CD14-positive monocyte (primary cell): ENCODE data around the gene WWOX. TPM values are rescaled to one million over a fixed set of nuclear protein-coding genes. Genes with fewer than 3 reads are reported as not detected.

Source experiments
- DNase-seq, 3 donors: peaks; one replicate each; pipeline ENCODE4 v3.0.0-alpha.2; 2011 to 2022
- H2AFZ ChIP-seq: 2 replicates; pipeline ENCODE4 v1.6.0; 2012; ENCODE audit warnings: mild to moderate bottlenecking, low read depth, low read length, inconsistent platforms; ENCODE audit not compliant: insufficient read depth, poor library complexity, severe bottlenecking
- H3K27ac ChIP-seq, 2 donors: 1 replicate in 1 of 2; 2 replicates in 1 of 2; pipeline ENCODE4 v1.5.1; 2012 to 2013; ENCODE audit warnings: low read length in 2 of 2, control low read depth in 1 of 2, inconsistent platforms in 1 of 2, low read depth in 1 of 2, mild to moderate bottlenecking in 1 of 2
- H3K27me3 ChIP-seq, 2 donors: one replicate each; pipeline versions ENCODE4 v1.6.0 to v1.6.1; 2011 to 2013; ENCODE audit warnings: low read length in 2 of 2; ENCODE audit not compliant: control insufficient read depth in 2 of 2, insufficient read depth in 2 of 2
- H3K36me3 ChIP-seq, 2 donors: replicated peaks in 1 of 2; 1 replicate in 1 of 2; 2 replicates in 1 of 2; pipeline versions ENCODE4 v1.5.1 to v1.6.1; 2012 to 2013; ENCODE audit warnings: low read length in 2 of 2, control low read depth in 1 of 2, inconsistent platforms in 1 of 2, mild to moderate bottlenecking in 1 of 2; ENCODE audit not compliant: insufficient read depth in 2 of 2, control insufficient read depth in 1 of 2
- H3K4me1 ChIP-seq, 2 donors: 1 replicate in 1 of 2; 2 replicates in 1 of 2; pipeline versions ENCODE4 v1.5.1 to v1.6.1; 2012 to 2013; ENCODE audit warnings: low read length in 2 of 2, control low read depth in 1 of 2, inconsistent platforms in 1 of 2, mild to moderate bottlenecking in 1 of 2, moderate library complexity in 1 of 2; ENCODE audit not compliant: insufficient read depth in 2 of 2, control insufficient read depth in 1 of 2
- H3K4me2 ChIP-seq: replicated peaks from 2 replicates; pipeline ENCODE3; 2012; ENCODE audit warnings: low read length, moderate library complexity, mild to moderate bottlenecking; ENCODE audit not compliant: poor library complexity, severe bottlenecking; ENCODE audit errors: extremely low read depth
- H3K4me3 ChIP-seq, 3 experiments: fragments of 200-600 bp in 1 of 3; sonication (generic) in 1 of 3; replicated peaks in 1 of 3; 1 replicate in 2 of 3; 2 replicates in 1 of 3; pipeline ENCODE4 v1.5.1; 2011 to 2013; ENCODE audit warnings: low read length in 3 of 3, mild to moderate bottlenecking in 3 of 3, control low read depth in 2 of 3, low read depth in 2 of 3, inconsistent platforms in 1 of 3, moderate library complexity in 1 of 3
- H3K79me2 ChIP-seq: 2 replicates; pipeline ENCODE4 v1.6.0; 2012; ENCODE audit warnings: mild to moderate bottlenecking, control low read depth, inconsistent platforms, low read length, moderate library complexity; ENCODE audit not compliant: insufficient read depth
- H3K9ac ChIP-seq: 2 replicates; pipeline ENCODE4 v1.6.0; 2017; ENCODE audit warnings: low read length, mild to moderate bottlenecking; ENCODE audit not compliant: insufficient read depth, poor library complexity, severe bottlenecking
- H3K9me3 ChIP-seq, 2 donors: replicated peaks in 1 of 2; 1 replicate in 1 of 2; 2 replicates in 1 of 2; pipeline versions ENCODE4 v1.5.1 to v1.6.1; 2012 to 2013; ENCODE audit warnings: low read length in 2 of 2, control low read depth in 1 of 2; ENCODE audit not compliant: control insufficient read depth in 1 of 2, insufficient read depth in 1 of 2
- H4K20me1 ChIP-seq: 2 replicates; pipeline ENCODE4 v1.6.0; 2012; ENCODE audit warnings: mild to moderate bottlenecking, low read length, control low read depth, moderate library complexity; ENCODE audit not compliant: insufficient read depth
- H3K27ac Mint-ChIP-seq, 7 donors: one replicate each; pipeline ENCODE4 v1.8.0; 2020; ENCODE audit warnings: mild to moderate bottlenecking in 7 of 7, mixed read lengths in 7 of 7, moderate library complexity in 6 of 7, inconsistent platforms in 2 of 7
- H3K27me3 Mint-ChIP-seq, 3 donors: one replicate each; pipeline ENCODE4 v1.8.0; 2021 to 2022; ENCODE audit warnings: low read depth in 3 of 3, mild to moderate bottlenecking in 3 of 3, mixed read lengths in 3 of 3, moderate library complexity in 3 of 3, inconsistent platforms in 1 of 3
- H3K36me3 Mint-ChIP-seq, 2 donors: one replicate each; pipeline ENCODE4 v1.8.0; 2020; ENCODE audit warnings: mixed read lengths in 2 of 2, inconsistent platforms in 1 of 2, mild to moderate bottlenecking in 1 of 2
- H3K4me1 Mint-ChIP-seq: one replicate; pipeline ENCODE4 v1.8.0; 2020; ENCODE audit warnings: mild to moderate bottlenecking, mixed read lengths
- H3K4me3 Mint-ChIP-seq, 2 donors: one replicate each; pipeline ENCODE4 v1.8.0; 2020; ENCODE audit warnings: mild to moderate bottlenecking in 2 of 2, mixed read lengths in 2 of 2, moderate library complexity in 1 of 2
- H3K9me3 Mint-ChIP-seq, 7 donors: one replicate each; pipeline ENCODE4 v1.8.0; 2020 to 2022; ENCODE audit warnings: mixed read lengths in 7 of 7, mild to moderate bottlenecking in 6 of 7, moderate library complexity in 6 of 7, inconsistent platforms in 2 of 7
- WGBS: methylation state at CpG from one replicate; pipeline ENCODE4 v1.1.5; 2013; ENCODE audit warnings: missing lambda C conversion rate; ENCODE audit not compliant: insufficient coverage; 5-methylcytosine and 5-hydroxymethylcytosine counted together
- intact Hi-C, 2 donors: fragments of 100-400 bp; cut with micrococcal nuclease; formaldehyde crosslinking; loops; one replicate each; pipeline versions ENCODE4 v1.15.0 to v1.15.1; 2023
- polyA plus RNA-seq, 3 donors: library from polyadenylated mRNA; depleted of rRNA in 1 of 3; unstranded in 2 of 3; stranded (reverse) in 1 of 3; fragments of 300-500 nt in 2 of 3; fragments of >200 nt in 1 of 3; fragmentation: Illumina TruSeq in 2 of 3; gene quantifications; 1 replicate in 2 of 3; 2 replicates in 1 of 3; pipeline ENCODE4 v1.2.3, GENCODE V29; 2012 to 2021
- TF ChIP-seq, protein P1 (sequence below): fragments of 200-600 bp; IDR thresholded peaks from one replicate; pipeline ENCODE4 v1.8.0; 2022; ENCODE audit warnings: antibody characterized with exemption, mild to moderate bottlenecking

WWOX gene
- polyA plus RNA-seq, 3 donors, result 4.0 to 7.0 (median 6.3) TPM

DNA sequence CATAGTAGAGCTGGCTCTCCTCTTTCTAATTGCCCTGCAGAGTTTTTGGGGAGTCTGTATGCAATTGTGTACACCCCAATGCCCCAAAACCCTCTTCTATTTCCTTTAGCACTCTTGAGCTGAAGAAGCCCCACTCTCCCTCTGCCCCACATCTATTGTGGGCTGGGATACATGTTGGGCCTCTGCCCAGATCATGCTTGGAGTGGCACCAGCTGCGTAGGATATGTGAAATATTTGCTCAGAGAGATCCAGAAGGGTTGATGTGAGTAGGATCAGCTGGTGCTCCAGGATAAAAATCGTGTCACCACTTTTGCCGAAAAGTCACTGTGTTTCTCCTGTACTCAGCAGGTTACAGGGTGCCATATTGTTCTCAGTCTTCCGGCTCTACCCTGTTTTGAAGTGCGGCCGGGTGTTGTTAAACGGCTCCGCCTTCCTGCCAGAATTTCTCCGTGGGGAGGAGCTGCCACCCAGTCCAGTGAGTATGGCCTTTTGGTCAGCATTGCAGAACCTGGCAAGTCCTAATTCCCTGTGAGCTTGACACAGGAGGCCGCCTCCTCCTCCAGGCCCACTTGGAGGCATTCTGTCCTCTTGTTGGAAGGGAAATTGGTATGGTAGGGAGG is 664.5 kb downstream of the WWOX start:
- no peaks in the 10 kb centered on the region for H3K79me2 ChIP-seq
- Mint-ChIP-seq H3K27me3 (no peaks in the 10 kb centered on the region), H3K9me3 (no peaks in the 10 kb centered on the region)

DNA sequence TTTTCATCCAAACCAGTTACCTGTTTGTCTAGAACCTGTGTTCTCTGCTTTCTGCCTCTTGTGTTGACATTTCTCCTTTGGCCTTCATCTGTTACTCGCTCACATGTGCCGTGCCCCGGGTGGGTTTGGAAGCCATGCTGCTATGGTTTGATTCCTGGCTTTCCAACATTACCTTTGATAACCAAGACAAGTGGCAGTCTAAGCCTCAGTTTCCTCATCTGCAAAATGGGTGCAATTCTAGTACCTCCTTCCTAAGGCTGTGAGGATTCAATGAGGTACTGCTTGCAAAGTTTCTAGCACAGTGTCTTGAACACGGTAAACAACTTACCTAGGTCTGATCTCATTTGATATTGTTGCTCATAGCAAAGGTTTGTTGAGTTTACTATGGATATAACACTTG is 665.0 kb downstream of the WWOX start:
- Histone ChIP-seq H3K9ac (no peak overlapping the region), H3K4me1 (no peaks in the 10 kb centered on the region), H3K27ac (no peak overlapping the region), H3K79me2 (no peaks in the 10 kb centered on the region), H3K4me3 (no peak overlapping the region), H3K4me2 (no peak overlapping the region), H3K27me3 (no peaks in the 10 kb centered on the region), H4K20me1 (no peaks in the 10 kb centered on the region), H3K36me3 (no peaks in the 10 kb centered on the region), H2AFZ (no peak overlapping the region), H3K9me3 (no peaks in the 10 kb centered on the region)
- no peaks in the 10 kb centered on the region for H3K36me3 Mint-ChIP-seq
- H3K27me3 Mint-ChIP-seq, result peaks cover 0 to 1% (median 0%) of the 10 kb centered on the region in 3 donors
- H3K27ac Mint-ChIP-seq, result no peak overlapping the region
- H3K4me1 Mint-ChIP-seq, result no peaks in the 10 kb centered on the region
- H3K9me3 Mint-ChIP-seq, result no peaks in the 10 kb centered on the region
- H3K4me3 Mint-ChIP-seq, result no peak overlapping the region
- no CpG with 5 or more reads among the region's 4 CpGs for WGBS
- TF ChIP-seq, protein P1, sequence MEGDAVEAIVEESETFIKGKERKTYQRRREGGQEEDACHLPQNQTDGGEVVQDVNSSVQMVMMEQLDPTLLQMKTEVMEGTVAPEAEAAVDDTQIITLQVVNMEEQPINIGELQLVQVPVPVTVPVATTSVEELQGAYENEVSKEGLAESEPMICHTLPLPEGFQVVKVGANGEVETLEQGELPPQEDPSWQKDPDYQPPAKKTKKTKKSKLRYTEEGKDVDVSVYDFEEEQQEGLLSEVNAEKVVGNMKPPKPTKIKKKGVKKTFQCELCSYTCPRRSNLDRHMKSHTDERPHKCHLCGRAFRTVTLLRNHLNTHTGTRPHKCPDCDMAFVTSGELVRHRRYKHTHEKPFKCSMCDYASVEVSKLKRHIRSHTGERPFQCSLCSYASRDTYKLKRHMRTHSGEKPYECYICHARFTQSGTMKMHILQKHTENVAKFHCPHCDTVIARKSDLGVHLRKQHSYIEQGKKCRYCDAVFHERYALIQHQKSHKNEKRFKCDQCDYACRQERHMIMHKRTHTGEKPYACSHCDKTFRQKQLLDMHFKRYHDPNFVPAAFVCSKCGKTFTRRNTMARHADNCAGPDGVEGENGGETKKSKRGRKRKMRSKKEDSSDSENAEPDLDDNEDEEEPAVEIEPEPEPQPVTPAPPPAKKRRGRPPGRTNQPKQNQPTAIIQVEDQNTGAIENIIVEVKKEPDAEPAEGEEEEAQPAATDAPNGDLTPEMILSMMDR, result no peak
- intact Hi-C loops, result no loop called here
- no peak for DNase-seq

More for the DNA sequence above, 664.5 kb downstream of the WWOX start:
- Histone ChIP-seq H3K9ac (no peak overlapping the region), H3K4me3 (no peak overlapping the region), H3K27ac (no peak overlapping the region), H2AFZ (no peak overlapping the region), H3K9me3 (no peaks in the 10 kb centered on the region), H4K20me1 (no peaks in the 10 kb centered on the region), H3K36me3 (no peaks in the 10 kb centered on the region), H3K27me3 (no peaks in the 10 kb centered on the region), H3K4me1 (no peaks in the 10 kb centered on the region), H3K4me2 (no peak overlapping the region)
- intact Hi-C loops, result no loop called here
- no peak for DNase-seq
- H3K4me3 Mint-ChIP-seq, result no peak overlapping the region
- TF ChIP-seq, protein P1, result no peak
- H3K4me1 Mint-ChIP-seq, result no peaks in the 10 kb centered on the region
- H3K36me3 Mint-ChIP-seq, result no peaks in the 10 kb centered on the region
- 97% methylated on average over 8 of the region's 10 CpGs for WGBS
- no peak overlapping the region for H3K27ac Mint-ChIP-seq
